GM18502 (cell line): ENCODE results near the gene CRTC2.

ENCODE experiments used
- ATAC-seq: cut with Tn5 transposase; IDR thresholded peaks from one replicate; pipeline ENCODE4 v1.9.1; 2021; ENCODE audit warnings: mild to moderate bottlenecking; ENCODE audit not compliant: unreplicated experiment, poor library complexity

Gene CRTC2

DNA sequence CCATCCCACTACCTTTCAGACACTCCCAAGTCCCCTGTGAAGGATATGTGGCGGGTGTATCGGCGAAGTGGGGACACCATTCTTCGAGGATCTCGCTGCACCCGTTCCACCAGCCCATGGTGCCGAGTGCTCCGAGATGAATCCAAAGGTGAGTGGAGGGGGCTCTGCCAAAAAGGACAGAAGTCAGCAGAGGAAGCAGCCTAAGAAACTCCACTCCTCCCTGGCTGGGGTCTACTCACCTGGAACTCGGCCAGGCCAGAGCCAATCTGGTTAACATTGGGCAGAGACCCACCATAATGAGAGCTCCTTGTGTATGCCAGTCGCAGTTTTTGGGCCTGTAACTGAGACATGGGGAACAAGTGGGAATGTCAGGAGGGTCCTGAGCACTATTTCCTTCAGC, 3.6 kb downstream of the CRTC2 start:
- no peak for ATAC-seq

DNA sequence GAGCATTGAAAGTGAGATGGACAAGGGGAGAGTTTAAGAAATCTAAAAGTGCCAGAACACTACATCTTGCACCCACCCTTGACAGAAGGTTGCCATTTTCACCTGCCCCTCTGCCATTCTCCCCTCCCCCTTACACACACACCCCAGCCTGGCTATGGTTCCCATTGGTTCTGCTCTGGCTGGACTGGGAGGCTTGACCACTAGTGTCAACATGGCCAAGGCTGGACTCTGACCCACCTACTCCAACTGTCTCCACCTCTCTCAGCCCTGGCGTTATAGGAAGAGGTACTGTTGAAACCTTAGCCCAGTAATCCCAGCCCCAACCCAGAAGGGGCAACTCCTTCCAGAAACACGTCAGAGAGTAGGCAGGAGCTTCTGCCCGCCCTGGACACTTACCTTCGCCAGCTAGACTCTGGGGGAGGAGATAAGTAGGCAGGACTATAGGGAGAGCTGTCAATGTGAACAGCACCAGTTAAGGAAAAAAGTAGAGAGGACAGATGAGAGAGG, 4.5 kb downstream of the CRTC2 start:
- ATAC-seq = no peak

DNA sequence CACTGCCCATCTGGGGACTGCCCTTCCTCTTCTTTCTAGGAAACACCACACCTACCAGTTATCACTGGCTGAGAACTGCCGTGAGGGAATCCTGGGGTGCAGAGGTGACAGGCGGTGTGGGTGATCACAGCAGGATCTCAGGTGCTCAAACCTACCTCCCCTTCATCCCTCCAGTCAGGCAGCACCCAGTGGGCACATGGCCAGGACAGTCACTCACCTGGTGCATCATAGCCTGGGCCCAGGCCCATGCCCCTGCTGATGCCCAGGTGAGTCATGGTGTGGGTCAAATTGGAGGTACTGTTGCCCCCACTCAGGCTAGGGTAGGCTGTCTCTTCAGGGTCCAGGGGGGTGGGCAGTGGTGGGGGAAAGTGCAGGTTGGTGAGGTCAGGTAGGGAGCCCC, 6.6 kb downstream of the CRTC2 start:
- ATAC-seq = no peak

DNA sequence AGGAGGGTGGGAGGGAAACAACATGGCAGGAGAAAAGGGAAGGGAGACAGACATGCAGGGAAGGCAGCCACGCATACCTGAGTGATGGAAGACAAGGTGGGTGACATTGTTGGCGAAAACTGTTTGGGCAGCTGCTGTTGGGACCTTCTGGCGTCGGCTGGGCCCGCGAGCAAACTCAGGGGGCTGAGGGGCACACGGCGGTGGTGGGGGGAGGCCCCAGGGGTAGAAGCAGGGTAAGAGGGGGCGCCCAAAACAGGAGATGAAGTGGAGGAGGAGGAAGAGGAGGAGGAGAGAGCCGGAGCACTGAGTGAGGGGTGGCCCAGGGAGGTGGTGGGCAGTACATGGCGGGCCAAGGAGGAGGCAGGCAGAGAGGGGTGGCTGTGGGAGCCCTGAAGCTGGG, 7.2 kb downstream of the CRTC2 start:
- no peak for ATAC-seq

DNA sequence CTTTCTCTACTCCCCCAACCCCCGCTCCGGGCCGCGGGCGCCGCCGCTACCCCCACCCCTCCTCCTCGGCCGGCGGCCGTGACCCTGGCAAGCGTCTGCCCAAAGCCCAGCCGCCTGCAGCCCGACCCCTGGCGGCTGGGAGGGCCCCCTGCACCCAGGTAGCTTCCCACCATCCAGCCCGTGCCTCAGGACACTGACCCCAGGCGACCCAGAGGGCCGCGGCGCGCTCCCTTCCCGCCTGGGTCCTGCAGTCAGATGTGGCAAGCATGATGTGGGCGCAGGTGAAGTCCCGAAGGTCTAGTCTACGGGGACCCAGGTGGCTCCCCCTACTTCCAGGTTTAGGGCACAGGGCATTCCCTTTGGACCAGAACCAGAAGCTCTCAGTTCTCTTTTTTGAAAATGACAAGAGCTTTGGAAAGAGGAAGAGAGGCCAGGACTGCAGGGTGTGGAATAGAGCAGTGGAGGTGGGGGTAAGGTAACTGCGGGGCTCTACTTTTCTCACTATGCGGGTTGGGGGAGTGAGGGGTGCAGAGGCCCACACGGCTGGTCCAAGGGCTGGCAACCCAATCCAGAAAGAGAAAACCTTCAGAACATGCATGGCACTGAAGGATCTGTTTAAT, 11.7 kb downstream of the CRTC2 start, which contains the start of gene DENND4B:
TSS of gene DENND4B (minus strand) at position 97 of the 620 bp plus-strand sequence. CDS start 2,344 bp downstream, outside the sequence.
- ATAC-seq = peak; percentile 58

DNA sequence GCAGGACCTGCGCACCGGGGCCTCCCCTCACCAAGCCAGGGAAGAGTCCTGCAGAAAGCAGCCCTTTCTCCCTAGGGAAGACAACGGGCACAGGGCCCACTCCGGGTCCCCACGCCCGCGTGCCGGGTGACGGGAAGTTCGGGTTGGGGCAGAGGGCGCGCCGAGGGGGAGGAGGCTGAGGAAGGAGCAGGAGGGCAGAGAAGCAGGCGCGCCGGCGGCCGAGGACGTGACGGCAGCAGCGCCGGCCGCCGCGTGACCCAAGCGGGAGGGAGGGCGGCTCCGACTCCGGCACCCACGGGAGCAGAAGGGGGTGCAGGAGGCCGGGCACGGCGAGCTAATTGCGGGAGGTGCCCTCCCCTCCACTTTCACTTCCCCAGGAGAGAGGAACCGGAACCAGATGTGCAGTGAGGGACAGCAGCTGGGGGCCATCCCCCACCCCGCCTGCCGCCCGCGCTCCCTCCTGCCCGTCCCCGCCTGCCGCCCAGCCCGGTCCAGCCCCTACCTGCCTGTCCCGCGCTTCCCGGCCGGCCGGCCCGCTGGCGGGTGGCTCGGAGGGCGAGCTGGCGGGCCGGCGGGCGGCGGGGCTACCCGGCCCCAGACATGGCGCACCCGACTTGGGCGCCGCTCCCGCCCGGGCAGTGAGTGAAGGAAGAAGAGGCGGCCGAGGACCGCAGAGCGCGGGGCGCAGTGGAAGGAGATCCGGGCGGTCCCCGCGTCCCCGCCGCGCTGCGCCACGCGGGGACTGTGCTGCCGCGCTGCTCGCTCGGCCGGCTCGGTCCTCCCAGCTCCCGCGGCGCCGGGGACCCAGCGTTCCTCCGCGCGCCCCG, 12.4 kb downstream of the CRTC2 start:
- ATAC-seq = peak; percentile 73

DNA sequence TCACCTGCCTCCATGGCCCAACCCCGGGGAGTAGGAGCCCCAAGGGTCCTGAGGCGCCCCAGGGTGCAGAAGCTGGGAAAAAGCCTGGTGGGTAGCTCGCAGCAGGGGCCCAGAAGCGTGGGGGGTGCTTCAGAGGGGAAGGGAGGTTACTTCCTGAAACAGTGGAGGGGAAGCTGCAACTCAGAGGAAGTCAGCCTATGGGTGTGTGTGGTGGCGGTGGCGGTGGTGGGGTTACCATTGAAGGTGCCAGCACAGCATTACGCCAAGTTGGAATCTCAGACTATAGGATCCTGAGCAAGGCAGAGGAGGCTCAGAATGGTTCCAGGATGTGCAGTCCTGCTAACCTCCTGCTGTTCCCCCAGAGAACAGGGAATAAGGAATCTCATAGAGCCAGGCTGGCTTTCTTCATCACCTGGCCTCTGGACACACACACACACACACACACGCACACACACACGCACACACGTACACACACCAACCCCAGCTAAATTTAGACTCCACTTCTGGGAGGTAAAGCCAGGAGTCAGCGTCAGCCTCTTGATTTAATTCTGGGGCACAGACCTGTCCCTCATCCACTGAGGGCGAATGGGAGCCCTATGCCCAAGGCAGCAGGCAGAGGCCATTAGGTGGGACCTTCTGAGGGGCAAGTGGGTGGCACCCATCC, 13.1 kb downstream of the CRTC2 start:
- ATAC-seq = no peak

DNA sequence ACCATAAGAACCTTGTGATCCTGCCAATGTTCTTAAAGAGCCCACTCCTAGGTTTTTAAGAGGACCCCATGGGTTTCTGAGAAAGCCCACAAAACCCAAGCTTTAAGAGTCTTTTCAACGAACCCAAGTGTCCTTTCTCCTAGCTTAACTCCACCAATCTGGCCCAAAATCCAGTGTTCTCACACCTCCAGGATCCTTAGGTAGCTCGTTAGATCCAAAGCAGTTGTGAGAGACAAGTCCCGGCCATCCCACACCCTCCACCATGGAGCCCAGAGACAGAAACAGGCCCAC, 13.6 kb downstream of the CRTC2 start:
- ATAC-seq = no peak

DNA sequence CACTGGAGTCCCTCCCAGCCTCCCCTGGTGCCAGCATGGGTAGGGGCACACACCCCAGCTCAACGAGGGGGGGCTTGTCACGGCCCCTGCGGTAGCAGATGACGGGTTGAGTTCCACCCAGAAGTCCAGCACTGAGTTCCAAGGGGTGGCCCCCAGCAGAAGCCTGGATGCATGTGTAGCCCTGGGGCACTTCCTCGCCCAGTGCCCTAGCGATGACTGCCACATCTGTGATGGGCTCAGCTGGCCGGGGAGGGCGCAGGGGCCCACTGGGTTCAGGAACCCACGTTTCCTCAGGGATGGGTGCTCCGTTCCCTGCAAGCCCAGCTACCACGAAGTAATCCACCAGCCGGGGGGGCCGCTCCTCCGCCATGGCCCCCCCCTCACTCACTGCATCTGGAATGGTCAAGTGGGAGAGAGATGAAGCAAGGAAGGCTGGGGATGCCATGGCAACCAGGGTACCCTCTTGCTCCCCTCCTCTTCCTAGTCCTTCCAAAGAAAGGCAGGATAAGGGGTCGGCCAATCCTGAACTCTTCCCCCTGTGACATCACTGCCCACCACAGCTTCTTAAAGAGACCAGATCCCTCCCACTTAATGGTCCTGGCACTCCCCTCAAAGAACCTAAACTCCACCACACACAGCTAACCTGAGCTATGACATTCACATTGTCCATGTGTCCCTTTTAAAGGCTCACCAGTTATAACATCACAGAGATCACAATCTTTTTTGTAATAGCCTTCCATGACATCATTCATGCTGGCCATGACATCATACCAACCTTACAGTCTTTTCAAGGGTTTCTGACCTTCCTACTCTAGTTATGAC, 14.2 kb downstream of the CRTC2 start:
- no peak for ATAC-seq

DNA sequence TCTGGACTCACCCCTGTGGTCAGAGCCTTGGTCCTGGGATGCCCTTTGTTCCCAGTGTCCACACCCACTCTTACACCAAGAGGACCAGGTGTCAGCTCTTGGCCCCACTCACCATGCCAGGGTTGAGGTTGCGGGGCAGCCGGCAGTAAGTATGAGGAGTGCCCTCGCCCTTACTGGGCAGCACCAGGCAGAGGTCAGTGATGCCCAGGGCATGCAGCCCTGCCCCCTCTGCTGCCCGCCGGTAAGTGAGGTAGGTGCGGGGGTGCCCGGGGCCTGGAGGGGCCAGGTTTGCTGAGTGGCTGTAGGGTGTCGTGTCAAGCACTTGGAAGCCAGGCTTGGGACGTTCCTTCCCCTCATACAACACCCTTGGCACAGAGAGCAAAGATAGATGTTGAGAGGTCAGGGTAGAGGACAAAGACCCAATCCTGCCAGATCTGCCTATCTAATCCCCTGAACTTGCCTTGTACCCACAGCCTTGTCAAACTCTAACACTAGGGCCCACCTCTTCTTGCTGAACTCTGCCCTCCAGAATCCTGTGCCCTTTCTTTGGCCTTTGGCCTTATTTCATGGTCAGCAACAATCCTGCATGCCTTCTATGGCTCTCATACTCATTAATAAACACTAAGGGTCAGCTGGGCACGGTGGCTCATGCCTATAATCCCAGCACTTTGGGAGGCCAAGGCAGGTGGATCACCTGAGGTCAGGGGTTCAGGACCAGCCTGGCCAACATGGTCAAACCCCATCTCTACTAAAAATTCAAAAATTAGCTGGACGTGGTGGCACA, 15.5 kb downstream of the CRTC2 start:
- no peak for ATAC-seq

DNA sequence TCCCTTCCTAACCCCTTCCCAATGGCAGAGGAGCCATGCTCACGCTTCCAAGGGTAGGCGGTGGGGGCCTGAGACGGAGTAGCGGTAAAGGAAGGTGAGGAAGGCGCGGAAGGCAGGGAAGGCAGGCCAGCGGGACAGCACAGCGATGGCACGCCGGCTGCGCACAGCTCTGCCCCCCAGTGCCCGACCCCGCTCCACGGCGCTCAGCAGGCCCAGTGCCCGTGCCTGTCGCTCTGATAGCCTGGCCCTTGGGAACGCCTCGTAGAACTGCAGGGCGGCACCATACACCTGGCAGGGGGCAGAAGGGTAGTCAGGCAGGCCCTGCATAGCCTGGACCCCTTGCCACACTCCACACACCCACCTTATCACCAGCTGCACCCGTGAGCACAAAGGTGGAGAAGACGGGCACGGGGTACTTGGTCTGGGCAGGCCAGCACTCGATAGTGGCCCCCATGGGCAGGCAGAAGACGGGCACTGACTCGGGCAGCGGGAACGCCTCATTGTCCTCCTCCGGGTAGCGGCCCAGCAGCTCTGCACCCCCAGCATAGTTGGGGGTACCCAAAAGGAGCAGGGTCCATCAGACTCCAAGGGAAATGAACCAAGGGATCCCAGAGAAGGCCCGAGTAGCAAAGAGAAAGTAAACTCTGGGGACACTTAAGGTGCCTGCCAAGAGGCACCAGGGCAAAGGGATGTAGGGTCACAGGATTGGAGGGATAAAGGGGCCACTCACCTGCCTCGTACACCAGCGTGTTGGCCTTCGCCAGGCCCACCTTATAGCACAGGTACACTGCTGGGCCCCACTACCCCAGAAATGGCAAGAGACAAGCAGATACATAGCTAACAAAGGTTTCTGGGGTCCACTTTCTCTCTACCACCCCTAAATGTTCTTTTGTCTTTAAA, 16.3 kb downstream of the CRTC2 start:
- no peak for ATAC-seq

DNA sequence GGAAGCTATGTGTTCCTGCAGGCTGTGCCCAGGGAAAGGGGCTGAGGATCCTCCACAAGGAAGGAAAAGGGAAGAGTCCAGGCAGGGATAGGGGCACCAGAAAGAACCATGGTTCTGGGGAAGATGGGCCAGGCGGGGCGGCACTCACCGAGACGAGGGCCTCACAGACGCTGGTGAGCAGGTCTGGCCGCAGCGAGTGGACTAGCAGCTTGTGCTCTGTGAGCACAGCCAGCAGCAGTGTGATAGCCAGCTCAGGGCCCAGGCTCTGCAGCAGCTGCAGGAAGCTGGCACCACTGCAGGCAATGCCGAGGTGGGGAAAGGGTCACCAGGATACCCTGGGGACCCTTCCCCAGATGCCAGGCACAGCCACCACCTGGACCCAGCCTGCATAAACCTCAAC, 17.7 kb downstream of the CRTC2 start:
- ATAC-seq = no peak

DNA sequence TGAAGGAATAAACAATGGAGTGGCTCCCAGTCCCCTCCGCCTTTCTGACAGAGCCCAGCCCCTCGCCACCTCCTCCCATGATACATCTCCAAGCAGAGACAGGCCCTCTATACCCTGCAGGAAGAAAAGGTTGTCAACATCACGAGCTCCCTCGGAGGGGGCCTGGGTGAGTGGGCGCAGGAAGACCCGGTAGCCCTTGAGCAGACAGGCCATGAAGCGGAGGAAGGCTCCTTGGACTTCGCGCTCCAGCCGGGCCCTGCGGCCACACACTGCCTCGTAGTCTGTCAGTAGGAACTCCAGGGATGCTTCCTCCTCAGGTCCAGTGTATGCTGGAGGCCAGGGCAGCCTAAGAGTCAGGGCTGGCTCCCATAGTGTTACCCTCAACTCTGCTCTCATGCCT, 18.9 kb downstream of the CRTC2 start:
- ATAC-seq = no peak

DNA sequence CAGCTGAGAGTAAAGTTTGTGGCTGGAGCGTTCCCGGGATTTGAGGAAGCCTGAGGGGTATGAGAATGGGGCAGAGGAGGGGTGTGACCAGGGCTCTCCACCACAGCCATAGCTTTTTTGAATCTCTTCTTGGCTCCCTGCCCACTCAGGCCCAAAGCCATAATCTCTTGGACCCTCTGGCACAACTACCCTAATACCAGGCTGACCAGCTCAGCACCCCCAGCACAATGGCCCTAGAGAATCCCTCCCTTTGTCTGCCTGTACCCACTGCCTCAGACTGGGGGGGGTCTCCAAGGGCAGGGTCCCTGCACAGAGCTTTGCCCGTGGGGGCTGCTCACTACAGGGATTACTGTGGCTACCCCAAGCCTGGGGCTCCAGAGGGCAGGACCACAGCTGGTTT, 19.4 kb downstream of the CRTC2 start:
- no peak for ATAC-seq

DNA sequence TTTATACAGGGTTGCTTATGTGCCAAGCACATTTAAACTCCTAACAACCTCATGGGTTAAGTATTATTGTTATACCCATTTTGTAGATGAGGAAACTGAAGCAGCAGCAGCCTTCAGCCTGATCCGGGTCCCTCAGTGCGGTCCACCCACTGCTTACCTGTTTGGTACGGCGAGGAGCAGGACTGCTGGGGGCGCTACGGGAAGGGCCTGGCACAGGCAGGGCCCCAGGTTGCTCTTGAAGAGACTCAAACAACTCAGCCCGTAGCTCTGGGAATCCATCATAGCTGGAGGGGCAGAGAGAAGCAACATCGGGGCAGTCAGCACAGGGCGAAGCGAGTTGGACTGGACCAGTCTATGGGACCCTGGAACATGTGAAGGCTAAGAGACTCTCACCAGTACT, 21.1 kb downstream of the CRTC2 start:
- no peak for ATAC-seq

DNA sequence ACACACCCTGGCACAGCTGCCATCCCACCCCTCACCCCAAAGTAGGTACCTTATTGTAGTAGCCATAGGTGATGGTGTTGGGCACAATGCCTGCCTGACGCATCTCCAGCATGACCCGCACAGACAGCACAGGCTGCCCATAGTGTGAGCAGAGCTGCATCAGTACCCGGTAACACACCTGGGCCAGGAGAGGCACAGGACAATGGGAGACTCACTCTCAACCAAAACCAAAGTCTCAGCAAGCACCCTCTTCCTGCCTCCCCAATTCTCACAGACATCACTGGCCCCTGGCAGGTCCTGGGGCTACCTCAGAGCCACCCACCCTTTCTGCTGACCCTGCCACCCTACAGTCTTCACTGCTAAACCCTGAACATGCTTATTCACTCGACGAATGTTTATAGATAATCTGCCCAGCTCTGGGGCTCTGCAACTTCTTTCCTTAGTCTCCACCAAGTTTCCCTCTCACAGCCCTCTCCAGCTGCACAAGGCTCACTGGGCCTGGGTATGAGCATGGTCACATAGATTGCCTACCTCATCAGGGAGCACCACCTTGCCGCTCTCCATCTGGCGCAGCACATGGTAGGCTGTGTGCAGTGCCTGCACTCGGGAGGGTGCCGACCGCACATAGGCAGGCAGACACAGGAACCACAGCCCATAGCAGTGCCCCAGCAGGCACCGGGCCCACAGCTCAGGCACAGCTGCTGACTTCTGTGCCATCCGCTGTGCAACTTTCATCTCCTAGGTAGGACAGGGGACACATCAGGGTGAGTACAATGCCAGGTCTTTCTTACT, 22.2 kb downstream of the CRTC2 start:
- no peak for ATAC-seq

DNA sequence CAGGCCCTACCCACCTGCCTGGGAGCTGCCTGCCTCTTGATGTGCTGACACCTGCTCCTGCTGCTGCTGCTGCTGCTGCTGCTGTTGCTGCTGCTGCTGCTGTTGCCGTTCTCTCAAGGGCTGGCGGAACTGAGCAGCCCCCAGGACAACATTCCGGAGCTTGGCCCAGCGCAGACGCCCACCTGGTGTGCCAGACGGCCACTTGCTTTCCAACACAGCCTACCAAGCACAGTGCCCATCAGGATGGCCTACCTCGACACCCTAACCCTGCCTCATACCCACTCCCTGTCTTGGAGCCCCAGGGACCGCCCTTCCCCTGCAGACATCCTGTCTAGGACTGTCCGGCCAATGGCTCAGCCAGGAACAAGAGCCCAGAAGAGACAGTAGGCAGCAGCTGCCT, 23.7 kb downstream of the CRTC2 start:
- no peak for ATAC-seq

DNA sequence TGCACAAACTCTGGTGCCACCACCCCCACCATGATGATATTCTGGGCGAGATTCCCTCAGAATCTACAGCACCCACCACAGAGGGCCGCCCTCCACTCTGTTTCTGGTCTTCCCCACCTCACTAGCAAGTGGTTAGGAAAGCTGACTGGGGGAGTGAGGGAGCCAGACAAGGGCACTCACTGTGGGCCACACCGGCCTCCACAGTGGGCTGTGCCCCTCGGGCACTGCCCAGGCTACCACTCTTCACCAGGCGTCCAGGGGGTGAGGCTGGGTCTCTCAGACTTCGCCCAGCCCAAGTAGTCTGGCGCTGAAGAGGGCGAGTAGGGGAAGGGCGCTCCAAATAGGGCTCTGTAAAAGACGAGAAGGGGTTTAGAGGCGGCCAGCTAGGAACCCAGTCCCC, 24.5 kb downstream of the CRTC2 start:
- ATAC-seq = no peak
